Measurements from ENCODE around the gene TRMT11. TPM values are rescaled to one million over a fixed set of nuclear protein-coding genes. Genes with fewer than 3 reads are reported as not detected.
A peak's percentile ranks its signal among the peaks of the same experiment; 100 is the strongest.
"Not testable (repeated sequence)": the region's sequence is repeated elsewhere in the genome, so short reads cannot be mapped to it uniquely, and the experiment has no call there.

TRMT11 gene
- total and polyA plus RNA-seq, 8 donors = 7.0 to 124 (median 49.9) TPM

- WGBS, 5 donors = 69 to 95% (median 89%) methylated on average over 2 of the region's 2 CpGs
- DNase-seq = no peak
- no peaks in the 10 kb centered on the region for H3K27me3 ChIP-seq
- no peak overlapping the region for H3K27ac ChIP-seq
- TF ChIP-seq CTCF (IDR thresholded peaks at IDR 0.05) (no peak), POLR2AphosphoS5 (IDR thresholded peaks at IDR 0.05) (no peak), POLR2A (IDR thresholded peaks at IDR 0.05) (no peak), EP300 (IDR thresholded peaks at IDR 0.05) (no peak)
- no peak overlapping the region for H3K4me3 ChIP-seq
- H3K4me1 ChIP-seq = peaks cover 11 to 40% (median 19%) of the 10 kb centered on the region in 4 donors
- no peaks in the 10 kb centered on the region for H3K9me3 ChIP-seq
- H3K36me3 ChIP-seq = no peaks in the 10 kb centered on the region
- intact Hi-C loops (cut with DNase I; ENCODE audit: low total_unique reads) = no loop called here
These were observed 37.3 kb upstream of the TRMT11 start for GRCh38 chr6:125949069-125949468.

GRCh38 chr6:125950293-125950692, 36.0 kb upstream of the TRMT11 start:
- H3K27me3 ChIP-seq = no peaks in the 10 kb centered on the region
- TF ChIP-seq POLR2AphosphoS5 (IDR thresholded peaks at IDR 0.05) = no peak
- TF ChIP-seq EP300 (IDR thresholded peaks at IDR 0.05) = no peak
- no peak for TF ChIP-seq CTCF (IDR thresholded peaks at IDR 0.05)
- TF ChIP-seq POLR2A (IDR thresholded peaks at IDR 0.05) = no peak
- H3K4me3 ChIP-seq = no peak overlapping the region
- no peak for DNase-seq
- no peaks in the 10 kb centered on the region for H3K9me3 ChIP-seq
- no peaks in the 10 kb centered on the region for H3K36me3 ChIP-seq
- H3K4me1 ChIP-seq = peaks cover 5 to 27% (median 10%) of the 10 kb centered on the region in 4 donors
- 83 to 92% (median 90%) methylated on average over 6 of the region's 6 CpGs for WGBS, 5 donors
- no peak overlapping the region for H3K27ac ChIP-seq
- intact Hi-C loops (cut with DNase I; ENCODE audit: low total_unique reads) = no loop called here

GRCh38 chr6:125950716-125951115, 35.6 kb upstream of the TRMT11 start:
- intact Hi-C loops (cut with DNase I; ENCODE audit: low total_unique reads); DNase-seq; H3K4me3 ChIP-seq; H3K9me3 ChIP-seq; H3K27ac ChIP-seq; H3K36me3 ChIP-seq; H3K27me3 ChIP-seq: not testable (repeated sequence)
- peaks cover under 1 to 24% (median 6%) of the 10 kb centered on the region in 4 donors for H3K4me1 ChIP-seq
- 88 to 93% (median 90%) methylated on average over 6 of the region's 6 CpGs for WGBS, 5 donors

GRCh38 chr6:125951323-125951722, 35.0 kb upstream of the TRMT11 start:
- Histone ChIP-seq H3K36me3 (no peaks in the 10 kb centered on the region), H3K4me1 (peaks cover 0 to 24% (median 4%) of the 10 kb centered on the region in 4 donors), H3K9me3 (no peaks in the 10 kb centered on the region), H3K27ac (no peak overlapping the region), H3K27me3 (no peaks in the 10 kb centered on the region), H3K4me3 (no peak overlapping the region)
- intact Hi-C loops (cut with DNase I; ENCODE audit: low total_unique reads) = no loop called here
- TF ChIP-seq CTCF (IDR thresholded peaks at IDR 0.05) (no peak), POLR2A (IDR thresholded peaks at IDR 0.05) (no peak), POLR2AphosphoS5 (IDR thresholded peaks at IDR 0.05) (no peak), EP300 (IDR thresholded peaks at IDR 0.05) (no peak)
- 88 to 100% (median 96%) methylated on average over 1 of the region's 1 CpG for WGBS, 5 donors
- DNase-seq = no peak

GRCh38 chr6:125952764-125953501, 33.4 kb upstream of the TRMT11 start:
- H3K27me3 ChIP-seq = no peaks in the 10 kb centered on the region
- TF ChIP-seq CTCF (IDR thresholded peaks at IDR 0.05) (peak in 1 of 7 experiments; percentile 7), POLR2A (IDR thresholded peaks at IDR 0.05) (no peak), POLR2AphosphoS5 (IDR thresholded peaks at IDR 0.05) (no peak)
- no peaks in the 10 kb centered on the region for H3K36me3 ChIP-seq
- H3K27ac ChIP-seq = no peak overlapping the region
- no peak overlapping the region for H3K4me3 ChIP-seq
- intact Hi-C loops (cut with DNase I; ENCODE audit: low total_unique reads) = no loop called here
- 85 to 94% (median 91%) methylated on average over 7 of the region's 7 CpGs for WGBS, 5 donors
- H3K9me3 ChIP-seq = no peaks in the 10 kb centered on the region
- peaks cover 4 to 16% (median 9%) of the 10 kb centered on the region in 4 donors for H3K4me1 ChIP-seq
- DNase-seq = peak in 1 of 2 donors; percentile 35
